Activated B cell treated with CpG ODN at 0.5 μM for 24 hours (primary cell): ENCODE measurements around the gene KCNE1. TPM values are rescaled to one million over a fixed set of nuclear protein-coding genes. Genes with fewer than 3 reads are reported as not detected.

ENCODE experiments used
- ATAC-seq: fragments of 200-7000 bp; cut with Tn5 transposase; one replicate; pipeline ENCODE4 v1.10.0; 2021; ENCODE audit warnings: low read depth, mild to moderate bottlenecking, moderate library complexity
- CTCF ChIA-PET: fragments of 350-600 bp; sonication (Branson Sonifier 250); formaldehyde crosslinking; loops from one replicate; lab custom pipeline; 2021; ENCODE audit warnings: antibody characterized with exemption; lab: Charles Lee
- POLR2A ChIA-PET: fragments of 350-600 bp; sonication (Branson Sonifier 250); formaldehyde crosslinking; loops from one replicate; lab custom pipeline; 2021; ENCODE audit warnings: antibody characterized with exemption; lab: Charles Lee
- DNase-seq: peaks from one replicate; pipeline ENCODE4 v3.0.0; 2022
- H3K27ac Mint-ChIP-seq: one replicate; pipeline ENCODE4 v1.8.0; 2020; ENCODE audit warnings: mixed read lengths
- H3K27me3 Mint-ChIP-seq: one replicate; pipeline ENCODE4 v1.8.0; 2021; ENCODE audit warnings: mixed read lengths
- H3K36me3 Mint-ChIP-seq: one replicate; pipeline ENCODE4 v1.8.0; 2021; ENCODE audit warnings: low read depth, mixed read lengths
- H3K4me1 Mint-ChIP-seq: one replicate; pipeline ENCODE4 v1.8.0; 2021; ENCODE audit warnings: mixed read lengths
- H3K4me3 Mint-ChIP-seq: one replicate; pipeline ENCODE4 v1.8.0; 2020; ENCODE audit warnings: mild to moderate bottlenecking, mixed read lengths
- H3K9me3 Mint-ChIP-seq: one replicate; pipeline ENCODE4 v1.8.0; 2020; ENCODE audit warnings: mixed read lengths
- intact Hi-C: fragments of 100-400 bp; cut with micrococcal nuclease; formaldehyde crosslinking; loops from one replicate; pipeline ENCODE4 v1.15.1; 2024
- total RNA-seq: library from RNA; stranded (reverse); gene quantifications from 2 replicates; pipeline ENCODE4 v1.2.3, GENCODE V29; 2022
- TF ChIP-seq, protein P1 (sequence below): fragments of 200-600 bp; IDR thresholded peaks from one replicate; pipeline ENCODE4 v1.8.0; 2022; ENCODE audit warnings: antibody characterized with exemption, mild to moderate bottlenecking

KCNE1 gene
- total RNA-seq, 1 donor from 2014 or later, result not detected

DNA sequence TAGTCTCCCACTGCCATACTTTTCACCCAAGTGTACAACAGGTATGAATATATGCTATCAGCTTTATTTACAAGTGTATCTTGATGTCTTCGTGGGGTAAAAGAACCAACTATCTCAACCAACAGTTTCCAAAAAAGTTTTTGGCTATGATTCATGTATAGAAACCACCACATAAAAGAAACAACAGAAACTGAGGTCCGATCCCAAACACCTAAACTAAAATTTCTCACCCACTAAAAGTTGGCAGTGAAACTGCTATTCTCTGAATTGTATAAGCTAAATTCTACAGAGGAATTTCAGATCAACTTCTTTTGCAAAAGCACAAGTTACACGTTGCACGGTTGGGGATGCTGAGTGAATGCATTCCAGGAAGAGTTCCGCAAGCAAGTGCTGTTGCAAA, 5.0 kb upstream of the KCNE1 start:
- TF ChIP-seq, protein P1, sequence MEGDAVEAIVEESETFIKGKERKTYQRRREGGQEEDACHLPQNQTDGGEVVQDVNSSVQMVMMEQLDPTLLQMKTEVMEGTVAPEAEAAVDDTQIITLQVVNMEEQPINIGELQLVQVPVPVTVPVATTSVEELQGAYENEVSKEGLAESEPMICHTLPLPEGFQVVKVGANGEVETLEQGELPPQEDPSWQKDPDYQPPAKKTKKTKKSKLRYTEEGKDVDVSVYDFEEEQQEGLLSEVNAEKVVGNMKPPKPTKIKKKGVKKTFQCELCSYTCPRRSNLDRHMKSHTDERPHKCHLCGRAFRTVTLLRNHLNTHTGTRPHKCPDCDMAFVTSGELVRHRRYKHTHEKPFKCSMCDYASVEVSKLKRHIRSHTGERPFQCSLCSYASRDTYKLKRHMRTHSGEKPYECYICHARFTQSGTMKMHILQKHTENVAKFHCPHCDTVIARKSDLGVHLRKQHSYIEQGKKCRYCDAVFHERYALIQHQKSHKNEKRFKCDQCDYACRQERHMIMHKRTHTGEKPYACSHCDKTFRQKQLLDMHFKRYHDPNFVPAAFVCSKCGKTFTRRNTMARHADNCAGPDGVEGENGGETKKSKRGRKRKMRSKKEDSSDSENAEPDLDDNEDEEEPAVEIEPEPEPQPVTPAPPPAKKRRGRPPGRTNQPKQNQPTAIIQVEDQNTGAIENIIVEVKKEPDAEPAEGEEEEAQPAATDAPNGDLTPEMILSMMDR, result no peak
- POLR2A ChIA-PET, result no interaction called here
- intact Hi-C loops, result no loop called here
- H3K9me3 Mint-ChIP-seq, result no peaks in the 10 kb centered on the region
- ATAC-seq, result no peak
- H3K27me3 Mint-ChIP-seq, result no peaks in the 10 kb centered on the region
- DNase-seq, result no peak
- CTCF ChIA-PET, result no interaction called here
- H3K4me1 Mint-ChIP-seq, result no peaks in the 10 kb centered on the region
- no peak overlapping the region for H3K4me3 Mint-ChIP-seq
- H3K36me3 Mint-ChIP-seq, result peaks cover 6% of the 10 kb centered on the region
- H3K27ac Mint-ChIP-seq, result no peak overlapping the region

DNA sequence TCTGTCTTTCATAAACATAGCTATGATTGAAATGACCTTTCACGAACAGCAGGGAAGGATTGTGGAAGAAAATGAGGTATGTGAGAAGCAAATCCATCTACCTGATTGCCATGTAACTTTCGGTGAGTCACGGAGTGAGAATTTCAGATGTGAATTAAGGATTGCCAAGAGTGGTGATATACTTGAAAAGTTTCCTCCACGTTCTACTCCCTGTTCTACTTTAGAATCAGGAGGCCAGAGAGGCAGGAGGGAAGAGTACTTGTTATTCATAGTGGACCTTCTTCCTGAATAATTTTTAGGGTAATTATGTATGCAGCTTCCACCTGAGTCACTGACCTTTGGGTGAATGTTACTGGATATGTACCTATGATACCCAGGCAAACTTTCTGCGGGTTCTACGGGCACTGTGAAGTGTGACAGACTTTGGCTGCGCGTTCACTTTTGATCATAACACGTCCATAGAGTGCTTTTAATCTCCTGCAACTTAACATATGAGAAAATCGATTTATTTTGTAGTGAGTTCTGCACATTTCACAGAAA, 2.6 kb upstream of the KCNE1 start:
- CTCF ChIA-PET, result no interaction called here
- intact Hi-C loops, result no loop called here
- Mint-ChIP-seq H3K27ac (no peak overlapping the region), H3K36me3 (peaks cover 6% of the 10 kb centered on the region), H3K4me3 (no peak overlapping the region), H3K9me3 (no peaks in the 10 kb centered on the region), H3K4me1 (no peaks in the 10 kb centered on the region), H3K27me3 (no peaks in the 10 kb centered on the region)
- POLR2A ChIA-PET, result no interaction called here
- DNase-seq, result no peak
- ATAC-seq, result no peak
- TF ChIP-seq, protein P1, result no peak

DNA sequence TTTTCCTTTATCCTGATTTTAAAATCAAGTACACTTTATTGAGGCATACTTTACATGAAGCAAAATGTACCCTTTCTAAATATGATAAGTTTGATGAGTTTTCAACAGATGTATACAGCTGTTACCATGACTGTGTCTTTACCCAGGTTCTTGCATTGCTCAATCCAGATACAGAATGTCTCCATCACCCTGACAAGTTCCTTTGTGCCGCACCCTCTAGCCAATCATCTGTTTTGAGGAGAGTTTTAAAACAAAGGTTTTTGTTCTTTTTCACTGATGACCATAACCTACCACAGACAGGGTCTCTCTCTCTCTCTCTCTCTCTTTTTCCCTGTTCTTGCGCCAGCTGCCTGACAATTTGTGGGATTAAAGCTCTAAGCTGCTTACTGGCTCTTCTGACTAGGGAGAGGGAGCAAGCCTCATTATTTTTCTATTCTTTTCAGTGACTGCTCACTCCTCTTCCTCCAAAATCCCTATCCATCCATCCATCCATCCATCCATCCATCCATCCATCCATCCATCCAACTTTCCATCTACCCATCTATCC, 1.2 kb upstream of the KCNE1 start:
- ChIA-PET CTCF (no interaction called here), POLR2A (no interaction called here)
- H3K27me3 Mint-ChIP-seq, result no peaks in the 10 kb centered on the region
- ATAC-seq (no peak), DNase-seq (no peak)
- intact Hi-C loops, result no loop called here
- no peak overlapping the region for H3K27ac Mint-ChIP-seq
- no peaks in the 10 kb centered on the region for H3K9me3 Mint-ChIP-seq
- H3K4me1 Mint-ChIP-seq, result no peaks in the 10 kb centered on the region
- H3K36me3 Mint-ChIP-seq, result peaks cover 6% of the 10 kb centered on the region
- TF ChIP-seq, protein P1, result no peak
- no peak overlapping the region for H3K4me3 Mint-ChIP-seq

DNA sequence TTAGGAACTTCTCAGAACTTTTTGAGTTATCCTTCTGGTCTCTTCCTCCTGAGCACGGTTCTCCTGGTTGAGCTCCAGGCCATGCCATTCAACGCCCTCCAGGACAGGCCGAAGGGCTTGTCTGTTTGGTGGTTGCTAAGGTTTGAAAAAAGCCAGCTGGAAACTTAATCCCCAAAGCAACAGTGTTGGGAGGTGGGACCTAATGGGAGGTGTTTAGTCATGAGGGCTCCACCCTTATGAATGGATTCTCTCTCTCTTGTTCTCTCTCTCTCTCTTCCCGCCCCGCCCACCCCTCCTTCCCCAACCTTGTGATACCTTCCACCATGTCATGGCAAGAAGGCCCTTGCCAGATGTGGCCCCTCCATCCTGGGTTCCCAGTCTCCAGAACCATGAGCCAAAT, 829 bp downstream of the KCNE1 start:
- no peaks in the 10 kb centered on the region for H3K4me1 Mint-ChIP-seq
- no peaks in the 10 kb centered on the region for H3K27me3 Mint-ChIP-seq
- no peak for DNase-seq
- TF ChIP-seq, protein P1, result no peak
- no peak overlapping the region for H3K4me3 Mint-ChIP-seq
- ATAC-seq, result no peak
- no peaks in the 10 kb centered on the region for H3K9me3 Mint-ChIP-seq
- POLR2A ChIA-PET, result no interaction called here
- CTCF ChIA-PET, result interaction anchor here (1.0 to 1.6 kb wide), 2 partner anchors 71 to 91 kb away, joined by 3 to 12 read pairs; no protein-coding TSS in a partner anchor
- intact Hi-C loops, result no loop called here
- H3K27ac Mint-ChIP-seq, result no peak overlapping the region
- no peaks in the 10 kb centered on the region for H3K36me3 Mint-ChIP-seq

DNA sequence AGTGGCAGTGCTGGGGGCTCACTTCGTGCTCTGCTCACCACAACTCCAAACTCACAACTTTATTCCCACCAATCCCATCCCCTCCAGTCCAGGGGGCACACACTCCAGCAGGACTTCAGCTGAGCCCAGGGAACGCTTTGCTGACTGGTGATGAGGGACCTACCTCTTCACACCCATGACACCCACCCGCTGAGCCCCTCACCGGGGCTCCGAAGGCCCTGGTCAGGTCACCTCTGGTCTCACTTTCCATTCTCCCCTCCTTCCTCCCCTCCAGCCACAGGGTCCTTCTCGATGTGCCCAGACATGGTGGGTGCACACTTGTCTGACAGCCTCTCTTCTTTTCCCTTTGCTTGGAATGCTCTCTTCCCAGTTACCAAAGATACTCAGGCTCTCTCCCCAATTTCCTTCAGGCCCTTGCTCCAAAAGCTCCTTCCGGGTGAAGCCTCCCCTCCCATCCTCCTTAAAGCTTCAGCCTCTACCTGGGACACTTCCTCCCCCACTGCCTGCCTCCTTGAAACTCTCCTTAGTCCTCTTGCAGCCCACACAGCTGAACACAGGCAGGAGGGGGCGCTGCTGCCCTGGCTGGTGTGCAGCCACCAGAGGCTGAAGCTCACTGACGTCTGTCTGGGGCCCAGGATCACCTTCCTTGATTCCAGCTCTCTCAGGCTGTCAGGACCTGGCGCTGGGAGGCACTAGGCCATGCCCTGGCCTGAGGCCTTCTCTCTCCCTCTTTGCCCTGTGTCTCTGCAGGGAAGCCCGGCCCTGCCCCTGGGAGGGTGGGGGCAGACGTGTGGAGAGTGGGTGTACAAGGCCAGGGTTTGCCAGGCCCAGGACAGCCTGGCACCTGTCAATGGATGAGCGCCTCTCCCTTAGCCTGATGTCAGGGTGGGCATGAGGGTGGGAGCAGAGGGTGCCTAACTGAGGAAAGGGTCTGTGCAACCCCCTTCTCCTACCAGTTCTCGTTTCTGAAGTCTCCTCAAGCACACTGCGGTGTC, 1.6 kb downstream of the KCNE1 start:
- Mint-ChIP-seq H3K4me1 (no peaks in the 10 kb centered on the region), H3K4me3 (no peak overlapping the region), H3K36me3 (no peaks in the 10 kb centered on the region), H3K27me3 (no peaks in the 10 kb centered on the region), H3K9me3 (no peaks in the 10 kb centered on the region), H3K27ac (no peak overlapping the region)
- DNase-seq (no peak), ATAC-seq (peak; percentile 54)
- intact Hi-C loops, result loop anchor here (1.0 kb wide), 2 partner anchors 93 to 120 kb away; no protein-coding TSS in a partner anchor
- CTCF ChIA-PET, result interaction anchor here (1.0 to 1.6 kb wide), 2 partner anchors 71 to 92 kb away, joined by 3 to 12 read pairs; no protein-coding TSS in a partner anchor
- TF ChIP-seq, protein P1, result no peak
- POLR2A ChIA-PET, result no interaction called here
